Hindlimb muscle (tissue), 1 donor: Measurements from ENCODE around the gene PRR18. TPM values are rescaled to one million over a fixed set of nuclear protein-coding genes. Genes with fewer than 3 reads are reported as not detected.
A peak's percentile ranks its signal among the peaks of the same experiment; 100 is the strongest.
"Not testable (repeated sequence)": the region's sequence is repeated elsewhere in the genome, so short reads cannot be mapped to it uniquely, and the experiment has no call there.

Experiments used
- DNase-seq: peaks from one replicate; pipeline ENCODE4 v3.0.0-alpha.2; 2013
- polyA plus RNA-seq: library from polyadenylated mRNA; unstranded; fragments of 120-200 nt; gene quantifications from one replicate; pipeline ENCODE4 v1.2.1, GENCODE V29; 2013; ENCODE audit not compliant: insufficient read length

PRR18 gene, protein sequence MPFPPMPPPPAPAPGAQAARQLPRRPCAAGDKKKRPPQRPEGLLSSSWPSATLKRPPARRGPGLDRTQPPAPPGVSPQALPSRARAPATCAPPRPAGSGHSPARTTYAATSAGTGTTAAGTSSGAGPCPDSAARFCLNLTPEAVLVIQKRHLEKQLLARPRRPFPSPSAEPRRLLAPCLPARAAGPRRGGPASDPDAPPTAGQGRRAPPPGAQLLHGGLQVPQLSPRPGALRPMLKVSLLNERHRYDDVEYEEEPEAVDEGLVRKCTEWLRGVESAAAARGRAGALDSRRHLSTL
- polyA plus RNA-seq = 1.4 TPM

DNA sequence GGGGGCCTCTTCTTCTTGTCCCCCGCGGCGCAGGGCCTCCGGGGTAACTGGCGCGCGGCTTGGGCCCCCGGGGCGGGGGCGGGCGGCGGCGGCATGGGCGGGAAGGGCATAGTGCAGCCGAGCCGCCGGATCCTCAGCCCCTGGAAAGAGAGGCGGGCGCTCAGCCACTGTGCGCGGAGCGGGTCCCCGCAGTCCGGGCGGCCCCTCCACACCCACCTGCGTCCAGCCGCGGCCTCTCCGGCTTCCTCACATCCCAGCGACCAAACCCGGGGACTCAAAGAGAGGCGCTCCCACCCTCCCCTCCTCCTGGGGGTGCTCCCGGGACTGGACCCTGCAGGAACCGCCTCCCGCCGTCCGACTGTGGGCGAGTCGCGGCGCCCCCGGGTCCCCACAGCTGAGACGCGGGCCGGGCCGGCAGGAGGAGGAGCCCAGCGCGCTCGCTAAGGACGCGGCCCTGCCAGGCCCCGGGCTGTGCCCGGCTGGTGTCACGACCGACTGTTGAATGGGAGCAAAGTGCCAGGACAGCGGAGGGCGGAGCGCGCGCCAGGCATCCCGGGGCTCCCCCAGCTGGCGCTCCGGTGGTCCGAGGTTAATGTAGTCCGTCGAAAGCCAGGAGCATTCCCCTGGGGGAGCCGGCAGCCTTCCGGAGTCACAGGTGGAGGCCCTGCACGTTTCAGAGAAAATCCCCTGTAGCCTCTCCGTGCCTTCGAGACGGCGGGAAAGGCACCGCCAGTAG, at the start of gene PRR18:
Gene PRR18, minus strand, starts transcription at position 360 of the 736 bp plus-strand sequence. Its CDS starts 250 bp downstream, at position 110.
- DNase-seq = no peak

GRCh38 chr6:166355552-166355951, 47.4 kb upstream of the PRR18 start:
- no peak for DNase-seq

DNA sequence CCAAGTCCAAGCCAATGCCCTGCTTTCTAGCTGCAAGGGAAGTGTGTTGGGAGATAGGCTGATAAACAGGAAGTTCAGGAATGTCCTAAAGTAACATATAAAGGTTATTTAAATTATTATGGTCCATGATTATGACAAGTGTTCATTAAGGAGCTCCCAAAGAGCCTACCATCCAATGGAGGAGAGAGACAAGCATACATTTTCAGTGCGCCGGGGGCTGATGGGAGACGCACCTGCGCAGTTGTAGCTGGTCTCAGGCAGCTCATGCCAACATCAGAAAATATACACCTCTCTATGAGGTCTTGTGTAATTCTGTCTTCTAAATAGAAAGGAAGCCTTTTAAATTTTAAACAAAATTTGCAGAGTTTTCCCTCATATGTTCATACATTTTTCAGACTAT, 46.8 kb upstream of the PRR18 start:
- DNase-seq = no peak

GRCh38 chr6:166354143-166354542, 46.0 kb upstream of the PRR18 start:
- DNase-seq = no peak

DNA sequence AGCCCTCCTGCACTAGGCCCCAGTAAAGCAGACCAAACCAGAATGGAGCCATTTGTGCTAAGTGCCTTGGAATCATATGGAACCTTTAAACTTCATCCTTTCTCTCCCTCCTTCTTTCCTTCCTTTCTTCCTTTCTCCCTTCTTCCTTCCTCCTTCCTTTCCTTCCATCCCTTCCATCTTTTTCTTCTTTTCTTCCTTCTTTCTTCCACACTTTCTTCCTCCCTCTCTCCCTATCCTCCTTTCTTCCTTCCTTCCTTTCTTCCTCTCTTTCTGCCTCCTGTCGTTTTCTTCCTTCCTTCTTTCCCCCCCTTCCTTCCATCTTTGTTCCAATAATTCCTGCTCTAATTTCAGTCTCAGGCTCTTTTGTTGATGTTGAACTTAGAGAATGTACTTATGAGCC, 45.3 kb upstream of the PRR18 start:
- no peak for DNase-seq

GRCh38 chr6:166352923-166353322, 44.7 kb upstream of the PRR18 start:
- no peak for DNase-seq

DNA sequence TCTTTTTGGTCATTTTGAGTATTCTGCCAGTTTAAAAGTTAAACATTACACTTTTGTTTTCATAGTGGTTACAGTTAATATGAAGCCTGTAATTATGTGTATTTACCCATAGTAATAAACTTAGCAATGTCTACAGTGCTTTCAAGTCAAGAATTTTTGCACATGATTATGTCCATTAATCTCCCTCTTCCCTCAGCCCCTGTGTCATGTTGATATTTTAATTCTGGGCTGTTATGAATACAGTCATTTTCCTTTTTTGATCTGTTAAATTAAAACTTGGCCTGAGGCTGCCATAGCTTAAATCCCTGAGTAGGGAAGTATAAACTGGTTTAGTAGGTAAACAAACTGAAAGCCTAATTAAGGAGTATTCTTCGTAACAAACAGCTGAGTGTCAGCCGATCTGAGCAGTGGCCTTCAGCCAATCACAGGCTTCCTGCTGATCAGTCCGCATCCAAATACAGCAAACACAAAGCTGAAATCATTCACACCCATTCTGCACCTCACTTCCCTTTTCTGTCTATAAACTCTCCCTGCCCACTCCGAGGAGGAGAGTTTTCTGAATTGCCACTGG, 43.6 kb upstream of the PRR18 start:
- no peak for DNase-seq

DNA sequence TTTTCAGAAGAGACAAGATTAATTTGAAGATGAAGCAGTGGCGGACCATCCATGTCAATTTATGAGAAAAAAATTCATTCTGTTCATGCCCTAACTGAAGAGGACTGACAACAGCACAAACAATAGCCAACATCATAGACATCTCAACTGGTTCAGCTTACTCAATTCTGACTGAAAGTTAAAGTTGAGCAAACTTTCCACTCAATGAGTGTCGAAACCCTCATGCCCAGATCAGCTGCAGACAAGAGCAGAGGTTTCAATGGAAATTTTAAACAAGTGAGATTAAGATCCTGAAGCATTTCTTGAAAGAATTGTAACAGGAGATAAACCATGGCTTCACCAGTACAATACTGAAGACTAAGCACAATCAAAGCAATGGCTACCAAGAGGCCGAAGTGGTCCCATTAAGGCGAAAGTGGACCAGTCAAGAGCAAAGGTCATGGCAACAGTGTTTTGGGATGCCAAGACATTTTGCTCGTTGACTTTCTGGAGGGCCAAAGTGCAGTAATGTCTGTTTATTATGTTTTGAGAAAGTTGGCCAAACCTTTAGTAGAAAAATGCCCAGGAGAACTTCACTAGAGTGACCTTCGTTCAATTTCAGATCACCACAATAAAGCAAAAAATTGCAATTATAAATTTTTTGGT, 40.2 kb upstream of the PRR18 start:
- DNase-seq = no peak

GRCh38 chr6:166346965-166347364, 38.8 kb upstream of the PRR18 start:
- no peak for DNase-seq

GRCh38 chr6:166346449-166346848, 38.3 kb upstream of the PRR18 start:
- DNase-seq = no peak

DNA sequence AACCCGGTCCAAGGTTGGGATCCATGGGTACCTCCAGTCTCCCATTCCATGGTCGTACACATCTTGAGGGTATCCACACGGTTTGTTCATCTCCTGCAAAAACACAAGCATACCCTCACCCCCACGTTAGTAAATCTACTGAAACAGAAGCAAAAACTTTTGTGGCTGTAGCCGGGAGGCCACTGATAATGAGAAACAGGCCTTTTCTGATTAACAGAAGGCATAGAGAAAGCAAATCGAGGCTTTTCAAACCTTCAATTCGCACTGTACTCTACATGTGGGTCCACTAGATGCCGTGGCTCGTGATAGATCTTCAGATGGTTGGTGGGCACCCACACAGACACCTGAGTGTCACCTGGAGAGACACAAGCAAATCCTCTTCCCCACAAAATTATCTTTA, 37.5 kb upstream of the PRR18 start:
- DNase-seq = not testable (repeated sequence)

- not testable (repeated sequence) for DNase-seq
Observed at GRCh38 chr6:166344921-166345320, 36.7 kb upstream of the PRR18 start.

DNA sequence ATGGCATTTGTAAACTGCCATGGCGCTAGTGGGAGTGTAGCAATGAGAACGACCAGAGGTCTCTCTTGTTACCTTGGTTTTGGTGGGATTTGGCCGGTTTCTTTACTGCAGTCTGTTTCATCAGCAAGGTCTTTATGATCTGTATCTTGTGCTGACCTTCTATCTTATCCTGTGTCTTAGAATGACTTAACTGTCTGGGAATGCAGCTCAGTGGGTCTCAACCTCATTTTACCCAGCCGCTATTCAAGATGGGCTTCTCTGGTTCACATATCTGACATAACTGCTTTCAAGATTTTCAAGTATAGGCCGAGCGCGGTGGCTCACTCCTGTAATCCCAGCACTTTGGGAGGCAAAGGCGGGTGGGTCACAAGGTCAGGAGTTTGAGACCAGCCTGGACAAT, 36.0 kb upstream of the PRR18 start:
- DNase-seq = no peak

- DNase-seq = no peak
Observed at GRCh38 chr6:166343150-166343487, 34.9 kb upstream of the PRR18 start.

- DNase-seq = peak; percentile 90
Observed at GRCh38 chr6:166342349-166343149, 34.4 kb upstream of the PRR18 start, which contains the start of gene SFT2D1. SFT2D1 (minus strand) TSS chr6:166342545; CDS start chr6:166342481, 64 bp downstream.

DNA sequence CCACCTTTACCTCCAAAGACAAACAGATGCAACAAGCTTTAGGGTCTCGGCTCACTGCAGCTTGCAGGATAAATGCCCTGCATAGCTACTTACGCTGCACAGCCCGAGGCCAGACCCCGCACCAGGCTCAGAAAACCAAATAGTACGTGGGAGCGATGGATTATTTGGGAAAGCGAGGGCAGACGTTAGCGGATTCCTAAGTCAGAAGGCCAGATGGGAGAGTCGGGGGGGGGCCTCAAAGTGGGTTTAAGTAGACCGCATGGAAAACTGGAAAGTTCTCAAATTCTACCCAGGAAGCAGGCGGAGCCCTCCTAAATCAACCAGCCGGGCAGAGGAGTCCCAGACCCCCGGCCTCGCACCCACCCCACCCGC, 33.8 kb upstream of the PRR18 start:
- peak; percentile 44 for DNase-seq

DNA sequence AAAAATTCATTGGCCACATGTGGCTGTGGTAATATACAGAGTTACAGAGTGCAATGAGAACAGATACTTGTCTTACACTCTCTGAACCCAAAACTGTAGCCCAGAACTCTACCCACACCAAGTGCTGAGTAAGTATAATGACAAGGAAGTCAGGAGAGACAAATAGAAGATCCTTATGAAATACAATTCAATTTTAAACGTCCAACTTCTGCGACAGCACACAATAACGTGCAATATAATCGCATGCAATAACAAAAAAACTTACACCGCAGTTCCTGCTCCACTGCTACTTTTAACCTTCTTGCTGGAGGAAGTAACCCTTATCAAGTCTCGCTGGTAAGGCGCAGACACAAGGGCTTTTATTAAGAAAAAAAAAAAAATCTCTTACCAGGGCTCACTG, 33.3 kb upstream of the PRR18 start:
- no peak for DNase-seq

DNA sequence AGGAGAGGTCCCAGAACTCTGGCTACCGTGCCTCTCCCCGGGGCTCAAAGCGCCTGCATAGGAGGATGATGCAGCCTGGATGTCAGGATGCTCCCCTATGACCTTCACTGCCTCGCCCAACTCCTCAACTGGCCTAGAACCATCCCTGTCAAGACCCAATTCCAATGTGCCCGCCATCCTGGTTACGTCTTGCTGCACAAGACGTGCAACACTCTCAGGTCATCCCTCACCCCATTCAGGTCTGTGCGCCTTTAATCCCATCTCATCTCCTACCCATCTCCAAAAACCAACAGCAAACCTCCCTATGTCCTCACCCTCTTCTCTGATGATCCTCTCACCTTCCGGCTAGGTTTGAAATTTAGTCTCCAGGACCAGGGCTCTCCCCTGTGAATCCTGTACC, 30.7 kb upstream of the PRR18 start:
- no peak for DNase-seq

GRCh38 chr6:166336847-166337246, 28.7 kb upstream of the PRR18 start:
- no peak for DNase-seq

- no peak for DNase-seq
Observed at GRCh38 chr6:166335378-166336302, 27.4 kb upstream of the PRR18 start.

DNA sequence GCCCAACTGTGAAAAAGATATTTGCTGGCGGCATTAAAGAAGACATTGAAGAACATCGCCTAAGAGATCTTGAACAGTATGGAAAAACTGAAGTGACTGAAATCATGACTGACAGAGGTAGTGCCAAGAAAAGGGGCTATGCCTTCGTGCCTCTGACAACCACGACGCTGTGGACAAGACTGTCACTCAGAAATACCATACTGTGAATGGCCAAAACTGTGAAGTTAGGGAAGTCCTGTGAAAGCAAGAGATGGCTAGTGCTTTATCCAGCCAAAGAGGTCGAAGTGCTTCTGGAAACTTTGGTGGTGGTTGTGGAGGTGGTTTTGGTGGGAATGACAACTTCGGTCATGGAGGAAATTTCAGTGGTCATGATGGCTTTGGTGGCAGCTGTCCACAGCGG, 26.7 kb upstream of the PRR18 start:
- no peak for DNase-seq
